ENCODE measurements around the gene FAM221A. TPM values are rescaled to one million over a fixed set of nuclear protein-coding genes. Genes with fewer than 3 reads are reported as not detected.

The FAM221A gene
- total RNA-seq, 1 donor from 2014 or later = 8.3 TPM

- Mint-ChIP-seq H3K27ac (no peak overlapping the region), H3K9me3 (no peaks in the 10 kb centered on the region), H3K27me3 (no peaks in the 10 kb centered on the region), H3K4me1 (no peaks in the 10 kb centered on the region), H3K36me3 (ENCODE audit: low read depth) (peaks cover 28% of the 10 kb centered on the region), H3K4me3 (no peak overlapping the region)
- ChIA-PET CTCF (interaction anchor here (1.9 kb wide), 1 partner anchor 9 kb away, joined by 6 read pairs; no protein-coding TSS in a partner anchor), POLR2A (no interaction called here)
- intact Hi-C loops (cut with micrococcal nuclease) = loop anchor here (10.0 kb wide), 1 partner anchor 888 kb away; the partner anchor contains the start of gene PALS2
- ATAC-seq (ENCODE audit: low read depth) (no peak), DNase-seq (no peak)
- TF ChIP-seq, protein P1, sequence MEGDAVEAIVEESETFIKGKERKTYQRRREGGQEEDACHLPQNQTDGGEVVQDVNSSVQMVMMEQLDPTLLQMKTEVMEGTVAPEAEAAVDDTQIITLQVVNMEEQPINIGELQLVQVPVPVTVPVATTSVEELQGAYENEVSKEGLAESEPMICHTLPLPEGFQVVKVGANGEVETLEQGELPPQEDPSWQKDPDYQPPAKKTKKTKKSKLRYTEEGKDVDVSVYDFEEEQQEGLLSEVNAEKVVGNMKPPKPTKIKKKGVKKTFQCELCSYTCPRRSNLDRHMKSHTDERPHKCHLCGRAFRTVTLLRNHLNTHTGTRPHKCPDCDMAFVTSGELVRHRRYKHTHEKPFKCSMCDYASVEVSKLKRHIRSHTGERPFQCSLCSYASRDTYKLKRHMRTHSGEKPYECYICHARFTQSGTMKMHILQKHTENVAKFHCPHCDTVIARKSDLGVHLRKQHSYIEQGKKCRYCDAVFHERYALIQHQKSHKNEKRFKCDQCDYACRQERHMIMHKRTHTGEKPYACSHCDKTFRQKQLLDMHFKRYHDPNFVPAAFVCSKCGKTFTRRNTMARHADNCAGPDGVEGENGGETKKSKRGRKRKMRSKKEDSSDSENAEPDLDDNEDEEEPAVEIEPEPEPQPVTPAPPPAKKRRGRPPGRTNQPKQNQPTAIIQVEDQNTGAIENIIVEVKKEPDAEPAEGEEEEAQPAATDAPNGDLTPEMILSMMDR (IDR thresholded peaks at IDR 0.05) = no peak
Measured at GRCh38 chr7:23687011-23687410, 7.0 kb downstream of the FAM221A start.

DNA sequence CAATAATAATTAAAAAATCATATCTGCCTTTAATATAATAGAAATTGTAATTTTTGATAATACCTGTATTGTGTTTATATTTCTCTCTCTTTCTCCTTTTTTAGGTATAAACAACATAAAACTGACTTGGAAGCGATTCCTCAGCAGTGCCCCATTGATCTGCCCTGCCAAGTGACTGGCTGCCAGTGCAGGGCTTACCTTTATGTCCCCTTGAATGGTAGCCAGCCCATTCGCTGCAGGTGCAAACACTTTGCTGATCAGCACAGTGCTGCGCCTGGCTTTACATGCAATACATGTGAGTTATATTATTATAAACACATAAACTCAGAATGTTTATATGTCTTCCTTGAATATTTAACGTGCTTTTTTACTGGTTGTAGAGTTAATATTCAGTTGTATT, 9.2 kb downstream of the FAM221A start:
- Mint-ChIP-seq H3K27me3 (no peaks in the 10 kb centered on the region), H3K36me3 (ENCODE audit: low read depth) (peaks cover 41% of the 10 kb centered on the region), H3K4me1 (no peaks in the 10 kb centered on the region), H3K9me3 (peaks cover under 1% of the 10 kb centered on the region), H3K27ac (no peak overlapping the region), H3K4me3 (no peak overlapping the region)
- intact Hi-C loops (cut with micrococcal nuclease) = loop anchor here (1.0 to 10.0 kb wide), 2 partner anchors 9 to 886 kb away; partner anchors contain the start of genes FAM221A and PALS2
- ATAC-seq (ENCODE audit: low read depth) = no peak
- no peak for DNase-seq
- CTCF ChIA-PET = no interaction called here
- TF ChIP-seq, protein P1 (IDR thresholded peaks at IDR 0.05) = no peak
- POLR2A ChIA-PET = no interaction called here

DNA sequence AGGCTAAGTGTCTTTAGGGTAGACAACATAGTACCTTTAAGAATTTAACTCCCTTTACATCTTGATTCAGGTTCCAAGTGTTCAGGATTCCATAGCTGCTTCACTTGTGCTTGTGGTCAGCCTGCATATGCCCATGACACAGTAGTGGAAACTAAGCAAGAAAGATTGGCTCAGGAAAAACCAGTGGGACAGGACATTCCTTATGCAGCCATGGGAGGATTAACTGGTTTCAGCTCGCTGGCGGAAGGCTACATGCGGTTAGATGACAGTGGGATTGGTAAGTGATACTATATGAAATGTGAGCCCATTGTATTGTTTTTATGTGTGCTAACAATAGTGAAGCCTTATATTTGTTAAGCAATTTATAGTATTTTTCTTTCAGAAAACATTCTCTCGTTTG, 11.3 kb downstream of the FAM221A start:
- Mint-ChIP-seq H3K9me3 (peaks cover 2% of the 10 kb centered on the region), H3K4me1 (no peaks in the 10 kb centered on the region), H3K27me3 (no peaks in the 10 kb centered on the region), H3K36me3 (ENCODE audit: low read depth) (peaks cover 49% of the 10 kb centered on the region), H3K4me3 (no peak overlapping the region), H3K27ac (no peak overlapping the region)
- TF ChIP-seq, protein P1 (IDR thresholded peaks at IDR 0.05) = no peak
- intact Hi-C loops (cut with micrococcal nuclease) = no loop called here
- POLR2A ChIA-PET = no interaction called here
- CTCF ChIA-PET = no interaction called here
- no peak for DNase-seq
- ATAC-seq (ENCODE audit: low read depth) = no peak

DNA sequence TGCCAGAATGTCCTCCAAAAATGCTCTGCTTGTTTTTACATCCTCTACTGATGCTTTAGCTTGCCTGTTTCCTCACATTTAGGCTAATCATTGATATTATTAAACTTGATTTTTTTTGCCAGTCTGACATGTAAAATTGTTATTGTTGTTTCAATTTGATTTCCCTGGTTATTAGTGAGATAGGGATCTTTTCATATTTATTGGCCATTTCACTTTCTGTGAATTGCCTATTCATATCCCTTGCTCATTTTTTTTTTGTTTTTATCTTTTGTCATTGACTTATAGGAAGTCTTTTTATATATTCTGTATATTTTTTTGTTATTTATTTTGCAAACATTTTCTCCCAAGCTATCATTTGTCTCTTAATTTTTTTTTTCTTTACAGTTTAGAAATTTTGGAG, 13.2 kb downstream of the FAM221A start:
- intact Hi-C loops (cut with micrococcal nuclease) = no loop called here
- no peak for ATAC-seq (ENCODE audit: low read depth)
- TF ChIP-seq, protein P1 (IDR thresholded peaks at IDR 0.05) = no peak
- DNase-seq = no peak
- H3K4me1 Mint-ChIP-seq = no peaks in the 10 kb centered on the region
- peaks cover 2% of the 10 kb centered on the region for H3K9me3 Mint-ChIP-seq
- ChIA-PET CTCF (interaction anchor here (0.8 kb wide), 1 partner anchor 146 kb away, joined by 3 read pairs; no protein-coding TSS in a partner anchor), POLR2A (interaction anchor here (0.7 kb wide), 1 partner anchor 1091 kb away, joined by 3 read pairs; no protein-coding TSS in a partner anchor)
- H3K27me3 Mint-ChIP-seq = no peaks in the 10 kb centered on the region
- peaks cover 46% of the 10 kb centered on the region for H3K36me3 Mint-ChIP-seq (ENCODE audit: low read depth)
- H3K4me3 Mint-ChIP-seq = no peak overlapping the region
- H3K27ac Mint-ChIP-seq = no peak overlapping the region

DNA sequence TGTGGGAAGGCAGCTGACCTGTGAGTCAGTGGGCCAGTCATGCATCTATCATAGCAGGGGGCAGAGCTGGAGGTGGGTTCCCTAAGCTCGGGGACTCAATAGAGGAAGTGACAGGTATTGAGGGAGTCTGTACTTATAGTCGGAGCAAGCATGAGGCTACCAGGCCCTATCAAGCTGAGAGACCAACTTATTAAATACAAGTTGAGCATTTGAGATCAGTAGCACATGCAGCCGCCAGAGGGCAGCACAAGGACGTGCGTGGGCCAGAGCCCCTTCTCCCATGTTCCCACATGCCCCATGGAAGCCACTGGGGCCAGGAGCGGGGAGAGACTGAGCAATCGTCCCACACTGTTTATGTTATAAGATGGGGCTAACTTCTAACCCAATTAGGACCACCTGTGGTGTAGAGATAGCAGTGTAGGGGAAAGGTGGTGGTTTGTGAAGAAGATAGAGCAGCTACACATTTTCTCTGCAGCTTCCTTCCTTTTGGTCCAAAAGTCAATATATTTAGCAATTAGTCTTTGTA, 17.0 kb downstream of the FAM221A start:
- no peak overlapping the region for H3K27ac Mint-ChIP-seq
- peaks cover 32% of the 10 kb centered on the region for H3K36me3 Mint-ChIP-seq (ENCODE audit: low read depth)
- peaks cover 2% of the 10 kb centered on the region for H3K9me3 Mint-ChIP-seq
- TF ChIP-seq, protein P1 (IDR thresholded peaks at IDR 0.05) = no peak
- H3K27me3 Mint-ChIP-seq = no peaks in the 10 kb centered on the region
- ATAC-seq (ENCODE audit: low read depth) = peak; percentile 60
- peak; percentile 38 for DNase-seq
- POLR2A ChIA-PET = no interaction called here
- no peaks in the 10 kb centered on the region for H3K4me1 Mint-ChIP-seq
- intact Hi-C loops (cut with micrococcal nuclease) = loop anchor here (1.0 to 5.0 kb wide), 3 partner anchors 127 to 968 kb away; no protein-coding TSS in a partner anchor
- CTCF ChIA-PET = interaction anchor here (0.6 to 1.9 kb wide), 18 partner anchors 10 to 969 kb away, joined by 3 to 17 read pairs (median 5); partner anchors contain the start of genes CCDC126, FAM221A and STK31
- no peak overlapping the region for H3K4me3 Mint-ChIP-seq
